HG03108 (cell line): ENCODE results near the gene CA5A.

Experiments
- ATAC-seq: cut with Tn5 transposase; IDR thresholded peaks from one replicate; pipeline ENCODE4 v1.9.1; 2021; ENCODE audit warnings: moderate library complexity; ENCODE audit not compliant: unreplicated experiment

The CA5A gene

DNA sequence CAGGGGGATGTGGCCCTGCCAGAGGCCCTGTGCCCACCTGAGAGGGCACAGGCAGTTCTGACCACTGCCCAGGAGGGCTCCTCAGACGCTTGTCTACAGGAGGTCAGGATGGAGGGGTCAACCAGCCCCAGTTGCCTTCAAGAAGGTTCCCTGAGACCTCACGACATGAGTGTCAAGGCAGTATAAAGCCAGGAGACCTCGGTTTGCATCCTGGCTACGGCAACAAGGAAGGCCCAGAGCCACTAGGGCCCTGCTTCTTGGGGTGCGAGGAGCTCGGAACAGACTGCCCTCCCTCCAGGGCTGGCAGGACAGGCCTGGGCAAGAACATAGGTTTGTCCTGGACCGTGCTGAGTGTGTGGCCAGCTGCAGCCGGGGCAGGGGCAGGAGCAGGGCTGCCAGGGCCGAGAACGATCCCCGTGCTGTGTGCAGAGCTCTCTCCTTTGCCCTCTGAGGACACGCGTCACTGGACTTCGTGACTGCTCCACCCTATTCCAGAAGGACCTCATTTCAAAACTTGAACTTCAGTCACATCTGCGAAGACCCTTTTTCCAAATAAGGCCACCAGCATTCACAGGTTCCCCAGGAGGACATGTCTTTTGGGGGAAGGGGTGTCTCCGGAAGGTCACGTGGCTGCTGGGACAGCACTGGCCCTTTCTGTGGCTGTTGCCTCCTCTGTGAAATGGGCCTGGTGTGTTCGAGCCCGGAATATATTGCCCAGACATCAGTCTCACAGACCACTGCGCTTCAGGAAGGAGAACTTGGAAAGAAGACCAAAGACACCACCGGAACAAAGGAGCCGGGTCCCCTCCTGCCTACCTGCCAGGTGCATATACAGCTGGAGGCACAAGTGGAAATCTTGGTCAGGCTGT lies 94.8 kb downstream of the CA5A start:
- ATAC-seq: no peak

DNA sequence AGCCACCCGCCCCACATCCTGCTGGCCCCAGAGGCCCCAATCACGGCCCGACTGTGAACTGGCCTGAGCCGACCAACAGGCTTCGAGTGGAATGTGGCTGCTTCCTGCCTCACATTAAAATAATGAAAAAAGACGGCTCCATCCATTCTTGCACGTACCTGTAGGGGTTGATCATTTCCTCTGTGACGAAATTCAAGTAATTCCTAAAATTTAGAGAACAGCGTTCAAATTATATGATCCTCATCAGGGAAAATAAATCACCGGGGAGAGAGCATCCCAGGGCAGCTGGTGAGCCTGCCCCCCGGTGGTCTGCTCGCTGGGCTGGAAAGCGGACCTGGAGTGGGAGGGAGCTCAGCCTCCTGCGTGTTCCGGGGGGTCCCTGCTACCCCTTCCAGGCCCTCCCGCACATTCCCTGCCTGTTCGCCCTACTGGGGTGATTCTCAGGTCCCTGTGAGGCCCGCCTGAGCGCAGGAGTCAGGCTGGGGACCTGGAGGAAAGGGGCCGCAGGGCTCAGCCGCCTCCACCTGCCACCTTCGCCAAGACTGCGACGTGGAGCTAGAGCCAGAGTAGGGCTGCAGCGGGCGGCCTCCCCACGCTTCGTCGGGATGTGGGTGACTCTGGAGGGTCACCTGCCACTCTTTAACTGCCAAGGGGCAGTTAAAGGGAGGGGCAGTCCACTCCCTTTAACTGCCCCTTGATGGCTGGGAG lies 95.9 kb downstream of the CA5A start:
- no peak for ATAC-seq

DNA sequence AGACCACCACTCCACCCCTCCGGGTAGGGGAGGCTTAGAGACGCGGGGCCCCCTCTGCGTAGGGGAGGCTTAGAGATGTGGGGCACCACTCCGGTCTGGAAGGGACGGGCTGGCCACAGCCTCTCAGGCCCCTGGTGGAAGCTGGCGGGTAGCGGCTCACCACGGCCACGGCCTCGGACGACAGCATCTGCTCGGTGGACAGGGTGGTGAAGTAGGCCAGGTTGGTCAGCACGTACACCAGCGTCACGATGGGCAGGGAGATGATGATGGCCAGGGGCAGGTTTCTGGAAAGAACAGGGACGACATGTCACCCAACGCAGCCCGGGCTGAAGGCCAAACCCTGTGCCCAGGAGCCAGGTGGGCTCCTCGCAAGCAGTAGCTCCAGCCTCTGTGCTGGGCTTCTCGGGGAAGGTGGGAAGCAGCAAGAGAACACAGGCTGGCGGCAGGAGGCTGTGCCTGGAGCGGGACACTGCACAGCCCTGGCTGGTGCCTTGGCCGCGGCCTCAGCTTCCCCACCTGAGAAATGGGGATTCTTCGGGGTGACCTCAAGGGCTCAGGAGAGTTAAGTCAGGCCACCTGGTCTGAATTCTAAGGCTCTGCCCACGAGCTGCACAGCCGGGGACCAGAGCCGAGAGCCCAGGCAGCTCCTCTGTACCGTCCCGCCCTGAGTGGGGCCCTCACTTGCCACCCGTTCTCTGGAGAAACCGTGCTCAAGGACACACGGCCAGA lies 96.6 kb downstream of the CA5A start:
- no peak for ATAC-seq

DNA sequence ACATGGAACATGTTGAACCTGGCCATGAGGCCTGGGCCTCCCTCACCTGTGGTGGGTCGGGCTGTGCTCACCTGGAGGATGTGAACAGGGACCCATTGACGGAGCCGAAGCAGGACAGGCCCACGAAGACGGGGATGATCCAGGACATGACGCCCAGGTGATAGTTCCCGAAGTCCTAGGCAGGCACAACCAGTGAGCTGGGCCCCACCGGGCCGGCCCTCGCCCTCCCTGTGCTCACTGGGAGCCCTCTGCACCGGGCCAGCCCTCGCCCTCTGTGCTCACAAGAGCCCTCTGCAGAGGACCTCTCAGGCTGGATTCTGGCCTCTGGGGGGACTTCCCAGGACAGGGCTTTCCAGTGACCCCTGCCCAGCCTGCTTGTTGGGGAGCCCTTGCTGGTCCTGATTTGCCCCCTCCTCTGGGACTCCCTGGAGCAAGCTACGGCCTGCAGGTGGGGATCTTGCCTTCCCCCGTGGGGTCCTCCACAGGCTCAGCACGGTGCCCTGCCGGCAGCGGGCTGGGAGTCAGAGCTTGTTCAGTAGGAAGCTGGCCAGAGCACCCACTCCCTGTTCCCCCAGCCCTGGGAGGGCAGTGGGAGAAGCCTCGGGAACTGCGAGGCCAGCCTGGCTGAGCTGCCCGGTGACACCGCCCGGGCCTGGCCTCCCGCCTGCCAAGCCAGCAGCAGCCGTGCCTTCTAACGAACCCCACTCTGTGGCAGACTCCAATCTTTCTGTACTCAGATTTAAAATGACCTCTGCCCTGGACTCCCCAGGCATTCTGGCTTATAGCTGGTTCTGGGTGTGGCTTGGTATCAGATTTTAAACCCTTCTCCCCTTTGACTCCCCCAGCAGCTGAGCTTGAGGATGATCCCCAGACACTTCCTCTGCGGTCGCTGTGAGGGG lies 97.4 kb downstream of the CA5A start:
- no peak for ATAC-seq
